ENCODE measurements around the gene PRR9. TPM values are rescaled to one million over a fixed set of nuclear protein-coding genes. Genes with fewer than 3 reads are reported as not detected.

Gene PRR9
- total and polyA plus RNA-seq, 2 donors (not counting 1 experiment from before 2014, with no cell fraction given) = not detected

- no peaks in the 10 kb centered on the region for H4K20me1 ChIP-seq (ENCODE audit: control insufficient read depth, extremely low read depth, insufficient read depth, low read length)
- H3K79me2 ChIP-seq (ENCODE audit: control insufficient read depth, insufficient read depth, low read length) = no peaks in the 10 kb centered on the region
- no peak overlapping the region for H3K4me2 ChIP-seq (ENCODE audit: extremely low read depth, insufficient read depth, low read length)
- TF ChIP-seq CTCF (conservative IDR thresholded peaks at IDR 0.05 in 1 of 2, IDR thresholded peaks at IDR 0.05 in 1 of 2; ENCODE audit: low read depth in 1 of 2, low read length in 2 of 2) (no peak), EZH2 (IDR thresholded peaks at IDR 0.05; ENCODE audit: low read length, missing control alignments) (no peak)
- no peaks in the 10 kb centered on the region for H3K9me3 ChIP-seq (ENCODE audit: control insufficient read depth, insufficient read depth, low read depth, low read length)
- no peaks in the 10 kb centered on the region for H3K36me3 ChIP-seq (ENCODE audit: control insufficient read depth, insufficient read depth, low read length)
- H3K9ac ChIP-seq (ENCODE audit: insufficient read depth, low read length) = no peak overlapping the region
- H2AFZ ChIP-seq (ENCODE audit: low read length) = no peak overlapping the region
- DNase-seq (ENCODE audit: low read depth in 2 of 2) = no peak
- H3K4me1 ChIP-seq (ENCODE audit: control insufficient read depth, extremely low read depth, insufficient read depth, low read length) = no peaks in the 10 kb centered on the region
- H3K4me3 ChIP-seq (replicated peaks in 1 of 4; ENCODE audit: control extremely low read depth in 1 of 4, insufficient read depth in 1 of 4, low read depth in 3 of 4, low read length in 4 of 4) = no peak overlapping the region
- no peaks in the 10 kb centered on the region for H3K27me3 ChIP-seq (ENCODE audit: control insufficient read depth, insufficient read depth, low read length)
- no peak overlapping the region for H3K27ac ChIP-seq (ENCODE audit: insufficient read depth, low read length)
Measured at GRCh38 chr1:153206631-153207030, 10.8 kb upstream of the PRR9 start.

- TF ChIP-seq EZH2 (IDR thresholded peaks at IDR 0.05; ENCODE audit: low read length, missing control alignments) = no peak
- no peak for TF ChIP-seq CTCF (conservative IDR thresholded peaks at IDR 0.05 in 1 of 2, IDR thresholded peaks at IDR 0.05 in 1 of 2; ENCODE audit: low read depth in 1 of 2, low read length in 2 of 2)
- H3K4me2 ChIP-seq (ENCODE audit: extremely low read depth, insufficient read depth, low read length) = no peak overlapping the region
- H2AFZ ChIP-seq (ENCODE audit: low read length) = no peak overlapping the region
- no peaks in the 10 kb centered on the region for H3K27me3 ChIP-seq (ENCODE audit: control insufficient read depth, insufficient read depth, low read length)
- H3K27ac ChIP-seq (ENCODE audit: insufficient read depth, low read length) = no peak overlapping the region
- H4K20me1 ChIP-seq (ENCODE audit: control insufficient read depth, extremely low read depth, insufficient read depth, low read length) = no peaks in the 10 kb centered on the region
- no peak overlapping the region for H3K4me3 ChIP-seq (replicated peaks in 1 of 4; ENCODE audit: control extremely low read depth in 1 of 4, insufficient read depth in 1 of 4, low read depth in 3 of 4, low read length in 4 of 4)
- no peaks in the 10 kb centered on the region for H3K9me3 ChIP-seq (ENCODE audit: control insufficient read depth, insufficient read depth, low read depth, low read length)
- no peaks in the 10 kb centered on the region for H3K36me3 ChIP-seq (ENCODE audit: control insufficient read depth, insufficient read depth, low read length)
- H3K4me1 ChIP-seq (ENCODE audit: control insufficient read depth, extremely low read depth, insufficient read depth, low read length) = no peaks in the 10 kb centered on the region
- DNase-seq (ENCODE audit: low read depth in 2 of 2) = no peak
- no peak overlapping the region for H3K9ac ChIP-seq (ENCODE audit: insufficient read depth, low read length)
- H3K79me2 ChIP-seq (ENCODE audit: control insufficient read depth, insufficient read depth, low read length) = no peaks in the 10 kb centered on the region
Measured at GRCh38 chr1:153210206-153210605, 7.2 kb upstream of the PRR9 start.

- DNase-seq (ENCODE audit: low read depth in 2 of 2) = no peak
- TF ChIP-seq CTCF (conservative IDR thresholded peaks at IDR 0.05 in 1 of 2, IDR thresholded peaks at IDR 0.05 in 1 of 2; ENCODE audit: low read depth in 1 of 2, low read length in 2 of 2) (no peak), EZH2 (IDR thresholded peaks at IDR 0.05; ENCODE audit: low read length, missing control alignments) (no peak)
Measured at GRCh38 chr1:153212201-153212600, 5.2 kb upstream of the PRR9 start.

More at GRCh38 chr1:153212201-153212600, 5.2 kb upstream of the PRR9 start:
- Histone ChIP-seq H3K27ac (ENCODE audit: insufficient read depth, low read length) (no peak overlapping the region), H2AFZ (ENCODE audit: low read length) (no peak overlapping the region), H3K4me3 (replicated peaks in 1 of 4; ENCODE audit: control extremely low read depth in 1 of 4, insufficient read depth in 1 of 4, low read depth in 3 of 4, low read length in 4 of 4) (no peak overlapping the region), H3K9me3 (ENCODE audit: control insufficient read depth, insufficient read depth, low read depth, low read length) (no peaks in the 10 kb centered on the region), H3K9ac (ENCODE audit: insufficient read depth, low read length) (no peak overlapping the region), H4K20me1 (ENCODE audit: control insufficient read depth, extremely low read depth, insufficient read depth, low read length) (no peaks in the 10 kb centered on the region), H3K4me2 (ENCODE audit: extremely low read depth, insufficient read depth, low read length) (no peak overlapping the region), H3K27me3 (ENCODE audit: control insufficient read depth, insufficient read depth, low read length) (no peaks in the 10 kb centered on the region), H3K79me2 (ENCODE audit: control insufficient read depth, insufficient read depth, low read length) (no peaks in the 10 kb centered on the region), H3K36me3 (ENCODE audit: control insufficient read depth, insufficient read depth, low read length) (no peaks in the 10 kb centered on the region), H3K4me1 (ENCODE audit: control insufficient read depth, extremely low read depth, insufficient read depth, low read length) (no peaks in the 10 kb centered on the region)

Measured in fibroblast of lung (primary cell).